ENCODE measurements around the gene CLEC11A.
"Not testable (repeated sequence)": the region's sequence is repeated elsewhere in the genome, so short reads cannot be mapped to it uniquely, and the experiment has no call there.

Gene CLEC11A

GRCh38 chr19:50768277-50768676, 45.1 kb downstream of the CLEC11A start:
- Histone ChIP-seq H3K4me3 (ENCODE audit: low read depth, low read length) (no peak overlapping the region), H3K27ac (ENCODE audit: extremely low read depth, low read depth, low read length) (no peak overlapping the region), H3K4me1 (ENCODE audit: control insufficient read depth, insufficient read depth, low read length) (no peaks in the 10 kb centered on the region), H3K9me3 (ENCODE audit: control insufficient read depth, insufficient read depth, low read depth, low read length) (no peaks in the 10 kb centered on the region), H3K36me3 (ENCODE audit: control insufficient read depth in 2 of 2, insufficient read depth in 1 of 2, low read length in 2 of 2) (no peaks in the 10 kb centered on the region)
- TF ChIP-seq ZNF354C (tag by site-specific recombination; IDR thresholded peaks at IDR 0.05; ENCODE audit: borderline replicate concordance, low read depth) = no peak
- no peak for TF ChIP-seq ZBTB6 (tag by site-specific recombination; IDR thresholded peaks at IDR 0.05)
- no peak for TF ChIP-seq ZNF37A (tag by site-specific recombination; IDR thresholded peaks at IDR 0.05)
- no peak for TF ChIP-seq ZNF549 (tag by site-specific recombination; IDR thresholded peaks at IDR 0.05)
- no peak for TF ChIP-seq ZNF488 (tag by site-specific recombination; IDR thresholded peaks at IDR 0.05)
- TF ChIP-seq PRDM1 (tag by site-specific recombination; IDR thresholded peaks at IDR 0.05) = no peak
- no peak for TF ChIP-seq ZNF692 (tag by site-specific recombination; IDR thresholded peaks at IDR 0.05)
- no peak for TF ChIP-seq ZFP37 (tag by site-specific recombination; IDR thresholded peaks at IDR 0.05)
- no peak for TF ChIP-seq ZNF561 (tag by site-specific recombination; IDR thresholded peaks at IDR 0.05; ENCODE audit: borderline replicate concordance)
- no peak for TF ChIP-seq ZNF596 (tag by site-specific recombination; IDR thresholded peaks at IDR 0.05)
- no peak for TF ChIP-seq ZNF184 (tag by site-specific recombination; IDR thresholded peaks at IDR 0.05)
- TF ChIP-seq ZNF121 (tag by site-specific recombination; IDR thresholded peaks at IDR 0.05) = no peak
- no peak for TF ChIP-seq ZSCAN18 (tag by site-specific recombination; IDR thresholded peaks at IDR 0.05)
- TF ChIP-seq GLIS2 (tag by site-specific recombination; IDR thresholded peaks at IDR 0.05) = no peak
- TF ChIP-seq ZFP3 (tag by site-specific recombination; IDR thresholded peaks at IDR 0.05; ENCODE audit: low read depth) = no peak
- no peak for TF ChIP-seq OVOL3 (tag by site-specific recombination; IDR thresholded peaks at IDR 0.05)
- no peak for TF ChIP-seq ZNF837 (tag by site-specific recombination; IDR thresholded peaks at IDR 0.05)
- no peak for TF ChIP-seq ZNF529 (tag by site-specific recombination; IDR thresholded peaks at IDR 0.05; ENCODE audit: insufficient replicate concordance)
- no peak for TF ChIP-seq WT1 (tag by site-specific recombination; IDR thresholded peaks at IDR 0.05)
- TF ChIP-seq ZNF48 (tag by site-specific recombination; IDR thresholded peaks at IDR 0.05) = no peak
- CTCF ChIA-PET = interaction anchor here (2.4 kb wide), 1 partner anchor 44 kb away, joined by 7 read pairs; no protein-coding TSS in a partner anchor
- POLR2A ChIA-PET = no interaction called here

GRCh38 chr19:50770164-50770563, 47.0 kb downstream of the CLEC11A start, which contains the start of gene GPR32:
TSS of gene GPR32 (plus strand) at chr19:50770464. CDS start at chr19:50770601, 137 bp downstream.
- POLR2A ChIA-PET; H3K36me3 ChIP-seq (ENCODE audit: control insufficient read depth in 2 of 2, insufficient read depth in 1 of 2, low read length in 2 of 2); H3K4me1 ChIP-seq (ENCODE audit: control insufficient read depth, insufficient read depth, low read length); H3K27ac ChIP-seq (ENCODE audit: extremely low read depth, low read depth, low read length); H3K9me3 ChIP-seq (ENCODE audit: control insufficient read depth, insufficient read depth, low read depth, low read length); H3K4me3 ChIP-seq (ENCODE audit: low read depth, low read length): not testable (repeated sequence)
- CTCF ChIA-PET = interaction anchor here (0.6 kb wide), 1 partner anchor 213 kb away, joined by 3 read pairs; no protein-coding TSS in a partner anchor
- TF ChIP-seq ZNF394 (tag by site-specific recombination; IDR thresholded peaks at IDR 0.05; ENCODE audit: borderline replicate concordance) = peak; percentile 22; the same call in 1 of the 2 replicates
